HG03108 (cell line): ENCODE measurements around the gene PSMA6.
A peak's percentile ranks its signal among the peaks of the same experiment; 100 is the strongest.
"Not testable (repeated sequence)": the region's sequence is repeated elsewhere in the genome, so short reads cannot be mapped to it uniquely, and the experiment has no call there.

Source experiments
- ATAC-seq: cut with Tn5 transposase; IDR thresholded peaks from one replicate; pipeline ENCODE4 v1.9.1; 2021; ENCODE audit warnings: moderate library complexity; ENCODE audit not compliant: unreplicated experiment

Gene PSMA6

GRCh38 chr14:35319509-35319908 is 27.3 kb downstream of the PSMA6 start:
- ATAC-seq = no peak

GRCh38 chr14:35320472-35320871 is 28.3 kb downstream of the PSMA6 start:
- no peak for ATAC-seq

DNA sequence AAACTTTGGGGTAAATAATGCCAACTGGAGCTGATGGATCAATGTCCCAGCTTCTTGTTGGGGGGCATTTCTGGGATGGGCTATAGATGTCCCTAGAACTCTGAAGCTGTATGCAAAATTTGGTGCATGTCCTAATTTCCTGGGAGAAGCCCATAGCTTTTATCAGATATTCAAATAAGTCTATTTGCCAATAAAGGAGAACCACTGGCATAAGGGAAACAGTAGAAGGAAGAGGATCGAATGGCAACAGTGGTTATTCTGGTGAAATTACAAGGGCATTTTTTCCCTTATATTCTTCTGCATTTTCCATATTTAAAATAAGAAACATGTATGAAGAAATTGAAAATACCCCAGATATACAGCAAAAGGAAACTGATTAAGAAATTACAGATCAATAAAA is 34.2 kb downstream of the PSMA6 start:
- ATAC-seq = no peak

- peak; percentile 45 for ATAC-seq
These were observed 39.7 kb downstream of the PSMA6 start for GRCh38 chr14:35331605-35332516.

GRCh38 chr14:35332517-35333263 is 40.5 kb downstream of the PSMA6 start:
- ATAC-seq = no peak

GRCh38 chr14:35333264-35333730 is 41.1 kb downstream of the PSMA6 start:
- no peak for ATAC-seq

DNA sequence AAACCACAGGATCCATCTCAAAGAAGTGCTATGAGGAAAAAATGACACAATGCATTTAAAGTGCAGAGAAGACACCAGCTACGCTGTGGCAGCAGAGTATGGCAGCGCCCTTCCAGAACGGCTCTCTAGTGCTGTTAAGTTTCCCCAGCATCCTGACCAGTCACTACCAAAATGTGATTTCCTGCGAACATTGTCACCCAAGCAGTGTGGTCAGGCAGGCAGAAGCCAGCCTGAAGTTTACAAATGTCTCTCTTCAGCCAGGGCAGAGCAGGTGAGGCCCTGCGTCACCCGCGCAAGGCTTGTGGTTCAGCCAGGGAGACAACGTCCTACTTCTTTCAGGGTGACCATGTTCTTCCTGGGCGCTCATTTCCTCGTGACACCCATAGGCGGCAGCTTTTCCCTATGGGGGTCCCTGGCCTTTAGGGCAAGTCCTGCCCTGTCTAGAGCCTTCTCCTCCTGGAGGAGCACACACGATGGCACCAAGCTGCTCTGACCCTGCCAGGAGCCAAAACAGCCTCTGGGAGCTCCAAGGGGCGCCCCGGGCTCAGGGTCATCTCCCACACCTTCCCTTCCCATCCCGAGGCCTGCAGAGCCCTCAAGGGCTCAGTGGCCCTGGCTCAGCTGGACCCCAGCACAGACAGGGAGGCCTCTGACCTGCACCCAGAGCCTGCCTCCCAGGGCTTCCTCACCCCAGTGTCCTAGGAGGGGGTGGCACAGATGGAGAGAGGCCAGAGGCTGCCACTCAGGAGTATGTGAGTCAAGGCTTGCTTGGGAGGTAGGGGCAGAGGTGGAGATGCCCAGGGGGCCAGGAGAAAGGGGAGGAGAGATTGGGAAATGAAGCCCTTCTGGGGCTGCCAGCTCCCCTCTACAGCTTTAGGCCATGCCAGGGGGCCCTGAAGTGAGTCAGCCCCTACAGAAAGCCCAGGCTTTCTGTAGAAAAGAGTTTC is 41.9 kb downstream of the PSMA6 start:
- ATAC-seq = no peak

DNA sequence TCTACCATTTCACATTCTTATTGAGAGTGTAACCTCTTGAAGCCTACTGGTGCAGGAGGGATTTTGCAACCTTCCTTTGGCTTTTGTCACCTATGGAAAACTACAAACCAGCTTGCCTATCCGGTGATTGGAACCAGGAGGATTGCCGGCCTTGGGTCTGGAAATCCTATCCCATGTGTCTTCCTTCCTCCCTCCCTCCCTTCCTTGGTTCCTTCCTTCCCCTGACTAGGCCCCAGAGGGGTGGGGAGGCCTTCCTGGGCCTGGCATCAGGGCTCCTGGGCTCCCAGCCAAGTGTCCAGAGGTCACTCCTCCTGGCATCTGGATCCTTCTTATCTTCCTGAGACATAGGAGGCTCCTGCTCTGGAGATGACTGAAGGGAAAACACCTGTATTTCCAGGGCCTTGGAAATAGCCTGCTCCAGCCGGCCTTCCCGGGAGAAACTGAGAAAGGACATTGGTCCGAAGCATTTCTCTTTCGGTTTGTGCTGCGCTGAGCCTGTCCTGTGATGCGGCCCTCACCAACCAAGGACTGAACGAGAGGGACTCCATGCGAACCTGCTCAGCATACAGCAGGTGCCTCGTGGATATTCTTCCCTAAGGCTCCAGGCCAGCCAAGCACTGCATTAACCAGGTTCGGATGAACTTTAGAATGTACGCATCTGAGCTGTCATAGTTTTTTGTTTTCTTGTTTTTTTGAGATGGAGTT is 43.4 kb downstream of the PSMA6 start:
- ATAC-seq = no peak

- not testable (repeated sequence) for ATAC-seq
These were observed 44.0 kb downstream of the PSMA6 start for GRCh38 chr14:35336171-35336493.

DNA sequence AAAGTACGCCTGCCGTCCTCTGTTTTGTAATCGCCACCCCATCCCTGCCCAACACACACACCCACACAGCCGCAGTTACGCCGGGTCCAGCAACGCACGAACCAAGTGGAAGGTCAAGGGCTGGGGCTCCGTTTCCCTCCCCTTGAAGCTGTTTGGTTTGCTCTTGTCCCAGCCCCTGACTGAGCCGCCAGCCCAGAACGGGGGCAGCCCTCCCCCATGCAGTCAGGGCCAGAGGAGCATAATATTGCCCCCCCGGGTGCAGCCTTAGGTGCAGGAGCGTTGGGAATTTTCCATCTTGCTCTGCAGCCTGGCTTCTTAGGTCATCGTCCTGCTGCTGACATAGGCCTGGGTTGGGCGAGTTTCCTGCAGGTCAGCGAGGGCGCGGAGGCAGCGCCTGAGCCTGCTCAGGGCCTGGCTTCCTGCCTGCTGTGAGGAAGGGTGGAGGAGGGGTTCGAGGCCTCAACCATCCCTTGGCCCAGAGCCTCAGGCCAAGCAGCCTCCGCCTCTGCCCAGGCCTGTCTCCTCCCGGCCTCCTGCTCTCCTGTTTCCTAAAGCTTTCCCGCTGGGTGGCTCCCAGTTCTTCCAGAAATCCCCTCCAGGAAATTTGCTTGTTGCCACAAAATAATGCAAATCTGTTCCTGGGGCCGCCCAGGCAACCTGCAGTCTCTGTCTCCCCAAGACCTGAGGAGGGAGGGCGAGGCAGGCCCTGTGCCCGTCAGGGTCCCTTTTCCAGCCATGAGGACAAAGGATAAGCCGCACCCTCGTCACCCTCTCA is 44.5 kb downstream of the PSMA6 start:
- no peak for ATAC-seq

DNA sequence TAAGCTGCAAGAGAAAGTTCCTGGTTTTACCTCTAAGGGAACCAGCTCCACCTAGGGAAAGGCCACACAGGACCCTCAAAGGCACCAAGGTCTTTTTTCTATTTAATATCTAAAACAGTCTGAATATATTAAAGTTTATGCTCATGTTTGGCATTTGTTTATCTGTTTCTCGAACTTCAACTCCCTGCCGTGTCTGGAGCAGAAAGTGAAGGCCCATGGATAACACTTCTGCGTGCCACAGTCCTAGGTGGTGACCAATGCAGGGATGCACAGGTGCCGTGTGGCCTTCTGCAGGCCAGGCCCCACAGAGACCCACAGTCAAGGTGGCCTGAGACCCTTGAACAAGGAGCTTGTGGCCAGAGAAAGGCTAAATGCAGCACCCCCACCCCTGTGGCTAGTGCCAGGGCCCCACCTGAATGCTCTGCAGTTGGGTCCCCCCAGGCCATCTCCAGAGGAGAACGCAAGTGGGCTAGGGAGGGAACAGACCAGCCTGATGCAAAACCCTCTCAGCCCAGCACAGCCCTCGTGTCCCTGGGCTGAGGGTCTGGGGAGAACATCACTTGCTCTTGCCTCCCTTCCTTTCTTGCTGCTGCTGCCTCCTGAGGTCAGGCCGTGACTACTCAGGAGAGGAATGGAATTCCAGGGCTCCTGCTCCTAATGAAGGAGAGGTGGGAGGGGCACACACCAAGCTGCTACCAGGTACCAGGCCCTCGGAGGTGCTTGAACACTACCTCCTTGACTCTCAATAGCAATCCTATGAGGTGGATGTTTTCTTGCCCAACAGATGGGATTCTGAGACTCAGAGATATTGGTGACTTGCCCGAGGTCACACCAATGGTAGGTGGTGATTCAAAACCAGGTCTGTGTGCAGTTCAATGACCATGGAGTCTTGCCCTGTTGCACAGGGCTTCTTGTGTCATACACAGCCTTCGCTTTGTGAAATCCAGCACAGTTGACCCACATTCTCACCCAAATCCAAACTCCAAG is 45.4 kb downstream of the PSMA6 start:
- ATAC-seq = no peak

- ATAC-seq = no peak
These were observed 46.7 kb downstream of the PSMA6 start for GRCh38 chr14:35338731-35339405.

GRCh38 chr14:35339761-35340406 is 47.7 kb downstream of the PSMA6 start:
- ATAC-seq = no peak

- no peak for ATAC-seq
These were observed 48.7 kb downstream of the PSMA6 start for GRCh38 chr14:35340616-35341453.

- ATAC-seq = no peak
These were observed 49.2 kb downstream of the PSMA6 start for GRCh38 chr14:35341454-35341750.

DNA sequence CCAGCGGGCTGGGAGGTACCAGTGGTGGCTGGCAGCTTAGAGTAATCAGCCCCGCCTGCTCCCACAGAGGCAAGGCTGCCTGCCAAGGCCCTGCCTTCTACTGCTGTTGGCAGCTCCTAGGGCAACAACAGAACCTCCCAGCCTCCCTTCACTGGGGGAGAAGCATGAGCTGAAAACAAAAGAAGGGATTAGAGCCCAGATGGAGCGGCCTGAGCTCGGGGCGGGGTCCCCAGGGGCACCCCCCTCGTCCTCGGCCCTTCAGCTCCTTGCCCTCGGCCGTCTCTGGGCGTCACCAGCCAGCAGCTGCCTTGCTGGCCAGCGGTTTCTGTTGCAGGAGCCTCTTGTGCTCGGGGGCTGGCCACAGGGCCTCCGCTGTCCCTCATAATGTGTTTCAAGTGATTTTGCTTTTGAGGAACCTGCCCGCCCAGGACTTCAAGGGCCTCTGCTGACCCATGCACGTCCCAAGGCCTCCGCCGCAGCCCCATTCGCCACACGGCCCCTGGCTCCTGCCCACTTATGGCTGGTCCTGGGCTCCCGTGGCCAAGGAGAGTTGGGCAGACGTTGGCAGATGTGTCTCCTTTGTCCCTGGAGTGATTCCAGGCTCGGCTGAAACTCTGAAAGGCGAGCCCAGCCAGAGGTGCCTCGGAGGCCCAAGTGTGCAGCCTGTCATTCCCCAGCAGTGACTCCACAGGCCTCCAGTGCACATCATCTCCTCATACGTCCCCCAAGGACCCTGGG is 49.7 kb downstream of the PSMA6 start:
- no peak for ATAC-seq
